C4-2B (cell line): ENCODE data around the gene GALNT7.

Experiments
- H3K27ac ChIP-seq: fragments of 450-650 bp; 2 replicates; pipeline ENCODE4 v1.5.1; 2017
- CTCF ChIP-seq: fragments of 450-650 bp; conservative IDR thresholded peaks from 2 replicates; pipeline ENCODE4 v1.5.1; 2017; ENCODE audit warnings: mild to moderate bottlenecking
- ZFX ChIP-seq: fragments of 450-650 bp; IDR thresholded peaks from 2 replicates; pipeline ENCODE4 v1.6.1; 2017

GALNT7 gene

GRCh38 chr4:173167758-173168395 is 734 bp upstream of the GALNT7 start:
- TF ChIP-seq CTCF (no peak), ZFX (no peak)
- peak overlapping the region; percentile 95 for H3K27ac ChIP-seq

- TF ChIP-seq CTCF (peak; percentile 10; the same call in 1 of the 2 replicates), ZFX (peak; percentile 86)
- H3K27ac ChIP-seq, result peak overlapping the region; percentile 95
Measured at GRCh38 chr4:173169178-173169427, 492 bp downstream of the GALNT7 start.

GRCh38 chr4:173169428-173170181 is 994 bp downstream of the GALNT7 start:
- TF ChIP-seq CTCF (no peak; the same call in 1 of the 2 replicates), ZFX (peak; percentile 67)
- H3K27ac ChIP-seq, result peak overlapping the region; percentile 95

GRCh38 chr4:173170182-173170778 is 1.7 kb downstream of the GALNT7 start:
- peak overlapping the region; percentile 95 for H3K27ac ChIP-seq
- no peak for TF ChIP-seq ZFX
- no peak for TF ChIP-seq CTCF

GRCh38 chr4:173171098-173171497 is 2.5 kb downstream of the GALNT7 start:
- H3K27ac ChIP-seq, result no peak overlapping the region
- TF ChIP-seq CTCF (peak; percentile 40), ZFX (no peak)

GRCh38 chr4:173171987-173172386 is 3.4 kb downstream of the GALNT7 start:
- TF ChIP-seq CTCF, result no peak
- TF ChIP-seq ZFX, result no peak
- H3K27ac ChIP-seq, result 0 out of 2 replicates have a peak overlapping the region, but pooled peaks have one; percentile 18

- H3K27ac ChIP-seq, result no peak overlapping the region
- TF ChIP-seq ZFX (no peak), CTCF (no peak)
Measured at GRCh38 chr4:173174184-173174583, 5.6 kb downstream of the GALNT7 start.
